ENCODE measurements around the gene SYNPO2L.
"Not testable (repeated sequence)": the region's sequence is repeated elsewhere in the genome, so short reads cannot be mapped to it uniquely, and the experiment has no call there.

SYNPO2L gene

GRCh38 chr10:73689596-73689995 is 33.8 kb upstream of the SYNPO2L start:
- not testable (repeated sequence) for H3K79me2 ChIP-seq (ENCODE audit: low read length); H3K9me3 ChIP-seq (replicated peaks; ENCODE audit: insufficient read depth, low read length); H3F3A ChIP-seq (ENCODE audit: insufficient read depth, low read length); H4K20me1 ChIP-seq (ENCODE audit: insufficient read depth, low read length); H3K36me3 ChIP-seq (replicated peaks; ENCODE audit: insufficient read depth, low read length); DNase-seq; H3K9ac ChIP-seq (ENCODE audit: low read length); H3K27ac ChIP-seq (ENCODE audit: low read length); H3K4me2 ChIP-seq (ENCODE audit: low read depth, low read length); H3K9me2 ChIP-seq (replicated peaks; ENCODE audit: insufficient read depth, low read length); H3K27me3 ChIP-seq (replicated peaks; ENCODE audit: insufficient read depth, low read length); H3K4me3 ChIP-seq (ENCODE audit: low read length); H3K4me1 ChIP-seq (ENCODE audit: low read length); H2AFZ ChIP-seq (ENCODE audit: low read length)

GRCh38 chr10:73687641-73688040 is 31.8 kb upstream of the SYNPO2L start:
- not testable (repeated sequence) for H4K20me1 ChIP-seq (ENCODE audit: insufficient read depth, low read length); H2AFZ ChIP-seq (ENCODE audit: low read length); H3K4me2 ChIP-seq (ENCODE audit: low read depth, low read length); H3K9me2 ChIP-seq (replicated peaks; ENCODE audit: insufficient read depth, low read length); H3K27ac ChIP-seq (ENCODE audit: low read length); H3K27me3 ChIP-seq (replicated peaks; ENCODE audit: insufficient read depth, low read length); DNase-seq; H3K79me2 ChIP-seq (ENCODE audit: low read length); H3K4me3 ChIP-seq (ENCODE audit: low read length); H3K9me3 ChIP-seq (replicated peaks; ENCODE audit: insufficient read depth, low read length); H3F3A ChIP-seq (ENCODE audit: insufficient read depth, low read length); H3K9ac ChIP-seq (ENCODE audit: low read length); H3K4me1 ChIP-seq (ENCODE audit: low read length); H3K36me3 ChIP-seq (replicated peaks; ENCODE audit: insufficient read depth, low read length)

GRCh38 chr10:73674546-73674945 is 18.7 kb upstream of the SYNPO2L start:
- H3K36me3 ChIP-seq (replicated peaks; ENCODE audit: insufficient read depth, low read length); H3K4me3 ChIP-seq (ENCODE audit: low read length); H3K9me2 ChIP-seq (replicated peaks; ENCODE audit: insufficient read depth, low read length); H3K27me3 ChIP-seq (replicated peaks; ENCODE audit: insufficient read depth, low read length); H4K20me1 ChIP-seq (ENCODE audit: insufficient read depth, low read length); H3K4me1 ChIP-seq (ENCODE audit: low read length); H3K27ac ChIP-seq (ENCODE audit: low read length); H3K79me2 ChIP-seq (ENCODE audit: low read length); DNase-seq; H3K9ac ChIP-seq (ENCODE audit: low read length); H3F3A ChIP-seq (ENCODE audit: insufficient read depth, low read length); H3K4me2 ChIP-seq (ENCODE audit: low read depth, low read length); H2AFZ ChIP-seq (ENCODE audit: low read length); H3K9me3 ChIP-seq (replicated peaks; ENCODE audit: insufficient read depth, low read length): not testable (repeated sequence)

GRCh38 chr10:73668378-73668777 is 12.5 kb upstream of the SYNPO2L start:
- not testable (repeated sequence) for H3K4me2 ChIP-seq (ENCODE audit: low read depth, low read length); H3K79me2 ChIP-seq (ENCODE audit: low read length); H3K9me2 ChIP-seq (replicated peaks; ENCODE audit: insufficient read depth, low read length); H3K4me1 ChIP-seq (ENCODE audit: low read length); H4K20me1 ChIP-seq (ENCODE audit: insufficient read depth, low read length); H3F3A ChIP-seq (ENCODE audit: insufficient read depth, low read length); H3K9ac ChIP-seq (ENCODE audit: low read length); H3K27ac ChIP-seq (ENCODE audit: low read length); DNase-seq; H3K27me3 ChIP-seq (replicated peaks; ENCODE audit: insufficient read depth, low read length); H3K9me3 ChIP-seq (replicated peaks; ENCODE audit: insufficient read depth, low read length); H2AFZ ChIP-seq (ENCODE audit: low read length); H3K36me3 ChIP-seq (replicated peaks; ENCODE audit: insufficient read depth, low read length); H3K4me3 ChIP-seq (ENCODE audit: low read length)

GRCh38 chr10:73666153-73666809 is 10.5 kb upstream of the SYNPO2L start:
- not testable (repeated sequence) for H3K9ac ChIP-seq (ENCODE audit: low read length); DNase-seq; H3K9me3 ChIP-seq (replicated peaks; ENCODE audit: insufficient read depth, low read length); H3K79me2 ChIP-seq (ENCODE audit: low read length); H3F3A ChIP-seq (ENCODE audit: insufficient read depth, low read length); H4K20me1 ChIP-seq (ENCODE audit: insufficient read depth, low read length); H3K27me3 ChIP-seq (replicated peaks; ENCODE audit: insufficient read depth, low read length); H3K4me1 ChIP-seq (ENCODE audit: low read length); H3K9me2 ChIP-seq (replicated peaks; ENCODE audit: insufficient read depth, low read length); H3K4me2 ChIP-seq (ENCODE audit: low read depth, low read length); H2AFZ ChIP-seq (ENCODE audit: low read length); H3K36me3 ChIP-seq (replicated peaks; ENCODE audit: insufficient read depth, low read length); H3K27ac ChIP-seq (ENCODE audit: low read length); H3K4me3 ChIP-seq (ENCODE audit: low read length)

GRCh38 chr10:73665581-73665980 is 9.8 kb upstream of the SYNPO2L start:
- H3K79me2 ChIP-seq (ENCODE audit: low read length); H4K20me1 ChIP-seq (ENCODE audit: insufficient read depth, low read length); H3K9me2 ChIP-seq (replicated peaks; ENCODE audit: insufficient read depth, low read length); H3K4me3 ChIP-seq (ENCODE audit: low read length); H3K4me1 ChIP-seq (ENCODE audit: low read length); H3K27me3 ChIP-seq (replicated peaks; ENCODE audit: insufficient read depth, low read length); H3K9ac ChIP-seq (ENCODE audit: low read length); DNase-seq; H2AFZ ChIP-seq (ENCODE audit: low read length); H3K27ac ChIP-seq (ENCODE audit: low read length); H3F3A ChIP-seq (ENCODE audit: insufficient read depth, low read length); H3K9me3 ChIP-seq (replicated peaks; ENCODE audit: insufficient read depth, low read length); H3K36me3 ChIP-seq (replicated peaks; ENCODE audit: insufficient read depth, low read length); H3K4me2 ChIP-seq (ENCODE audit: low read depth, low read length): not testable (repeated sequence)

GRCh38 chr10:73664156-73665040 is 8.6 kb upstream of the SYNPO2L start:
- H4K20me1 ChIP-seq (ENCODE audit: insufficient read depth, low read length); H3K27ac ChIP-seq (ENCODE audit: low read length); H3K9ac ChIP-seq (ENCODE audit: low read length); DNase-seq; H3K4me1 ChIP-seq (ENCODE audit: low read length); H3K4me3 ChIP-seq (ENCODE audit: low read length); H3K36me3 ChIP-seq (replicated peaks; ENCODE audit: insufficient read depth, low read length); H3K9me2 ChIP-seq (replicated peaks; ENCODE audit: insufficient read depth, low read length); H3K79me2 ChIP-seq (ENCODE audit: low read length); H3F3A ChIP-seq (ENCODE audit: insufficient read depth, low read length); H3K27me3 ChIP-seq (replicated peaks; ENCODE audit: insufficient read depth, low read length); H3K4me2 ChIP-seq (ENCODE audit: low read depth, low read length); H2AFZ ChIP-seq (ENCODE audit: low read length); H3K9me3 ChIP-seq (replicated peaks; ENCODE audit: insufficient read depth, low read length): not testable (repeated sequence)

- not testable (repeated sequence) for DNase-seq; H4K20me1 ChIP-seq (ENCODE audit: insufficient read depth, low read length); H3K9me3 ChIP-seq (replicated peaks; ENCODE audit: insufficient read depth, low read length); H3K27ac ChIP-seq (ENCODE audit: low read length); H3K27me3 ChIP-seq (replicated peaks; ENCODE audit: insufficient read depth, low read length); H3K4me3 ChIP-seq (ENCODE audit: low read length); H2AFZ ChIP-seq (ENCODE audit: low read length); H3K79me2 ChIP-seq (ENCODE audit: low read length); H3K4me1 ChIP-seq (ENCODE audit: low read length); H3F3A ChIP-seq (ENCODE audit: insufficient read depth, low read length); H3K36me3 ChIP-seq (replicated peaks; ENCODE audit: insufficient read depth, low read length); H3K4me2 ChIP-seq (ENCODE audit: low read depth, low read length); H3K9ac ChIP-seq (ENCODE audit: low read length); H3K9me2 ChIP-seq (replicated peaks; ENCODE audit: insufficient read depth, low read length)
Observed at GRCh38 chr10:73663621-73664020, 7.8 kb upstream of the SYNPO2L start.

Data from MM.1S (cell line).